ENCODE measurements around the gene RAC3. TPM values are rescaled to one million over a fixed set of nuclear protein-coding genes. Genes with fewer than 3 reads are reported as not detected.

RAC3 gene
- 11.0 TPM for total RNA-seq

DNA sequence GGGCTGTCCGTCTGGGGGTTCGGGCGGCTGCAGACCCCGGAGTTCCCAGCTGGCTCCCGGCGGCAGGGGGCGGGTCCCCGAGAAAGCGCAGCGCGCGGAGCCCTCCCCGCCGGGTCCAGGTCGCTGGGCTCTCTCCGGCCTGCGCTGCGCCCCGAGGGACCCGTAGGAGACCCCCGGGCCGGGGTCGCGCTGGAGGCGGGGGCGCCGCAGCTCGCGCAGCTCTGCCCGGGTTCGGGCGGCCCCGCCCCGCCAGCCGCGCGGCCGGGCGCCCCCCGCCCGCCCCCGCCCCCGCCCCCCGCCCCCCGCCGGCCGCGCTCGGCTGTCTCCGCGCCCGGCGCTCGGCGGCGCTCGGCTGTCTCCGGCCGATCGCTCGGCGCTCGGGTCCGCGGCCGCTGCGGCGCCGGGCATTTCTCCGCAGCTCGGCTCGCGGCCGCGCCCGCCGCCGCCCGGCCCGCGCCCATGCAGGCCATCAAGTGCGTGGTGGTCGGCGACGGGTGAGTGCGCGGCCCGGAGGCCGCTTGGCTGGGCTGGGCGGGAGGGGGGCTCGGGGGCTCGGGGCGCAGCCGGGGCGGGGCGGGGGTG lies at the start of gene RAC3:
Gene RAC3, plus strand, starts transcription at position 376 of the 582 bp plus-strand sequence. Its CDS starts 84 bp downstream, at position 460.

GRCh38 chr17:82022310-82022980 lies 9.0 kb upstream of the RAC3 start, which contains the start of gene CENPX:
CENPX (minus strand) TSS chr17:82022878; CDS start chr17:82022861, 17 bp downstream.

DNA sequence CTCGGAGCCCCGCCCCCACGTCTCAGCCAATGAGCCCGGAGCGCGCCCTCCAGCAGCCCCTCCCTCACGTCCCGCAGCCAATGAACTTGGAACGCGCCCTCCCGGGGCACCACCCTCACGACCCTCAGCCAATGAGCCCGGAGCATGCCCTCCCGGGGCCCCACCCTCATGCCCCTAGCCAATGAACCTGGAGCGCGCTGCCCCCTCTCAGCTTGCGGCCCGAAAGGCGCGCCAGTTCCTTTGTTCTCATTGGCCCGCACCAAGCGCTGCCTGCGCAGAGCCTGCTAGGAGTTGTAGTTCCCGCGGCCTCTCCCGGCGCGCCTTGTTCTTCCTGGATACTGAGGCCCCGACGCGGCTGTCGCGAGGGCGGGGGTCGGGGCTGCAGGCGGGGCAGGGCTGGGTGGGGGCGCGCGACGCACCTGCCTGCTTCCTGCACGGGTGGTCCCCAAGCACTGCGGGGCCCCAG lies 8.5 kb upstream of the RAC3 start, which contains the start of gene LRRC45:
Gene LRRC45, plus strand, starts transcription at position 325 of the 466 bp plus-strand sequence. CDS start 339 bp downstream, outside the sequence.

GRCh38 chr17:82037092-82037888 lies 5.8 kb downstream of the RAC3 start, which contains the start of gene DCXR:
DCXR (minus strand) TSS chr17:82037697; CDS start chr17:82037682, 15 bp downstream.

DNA sequence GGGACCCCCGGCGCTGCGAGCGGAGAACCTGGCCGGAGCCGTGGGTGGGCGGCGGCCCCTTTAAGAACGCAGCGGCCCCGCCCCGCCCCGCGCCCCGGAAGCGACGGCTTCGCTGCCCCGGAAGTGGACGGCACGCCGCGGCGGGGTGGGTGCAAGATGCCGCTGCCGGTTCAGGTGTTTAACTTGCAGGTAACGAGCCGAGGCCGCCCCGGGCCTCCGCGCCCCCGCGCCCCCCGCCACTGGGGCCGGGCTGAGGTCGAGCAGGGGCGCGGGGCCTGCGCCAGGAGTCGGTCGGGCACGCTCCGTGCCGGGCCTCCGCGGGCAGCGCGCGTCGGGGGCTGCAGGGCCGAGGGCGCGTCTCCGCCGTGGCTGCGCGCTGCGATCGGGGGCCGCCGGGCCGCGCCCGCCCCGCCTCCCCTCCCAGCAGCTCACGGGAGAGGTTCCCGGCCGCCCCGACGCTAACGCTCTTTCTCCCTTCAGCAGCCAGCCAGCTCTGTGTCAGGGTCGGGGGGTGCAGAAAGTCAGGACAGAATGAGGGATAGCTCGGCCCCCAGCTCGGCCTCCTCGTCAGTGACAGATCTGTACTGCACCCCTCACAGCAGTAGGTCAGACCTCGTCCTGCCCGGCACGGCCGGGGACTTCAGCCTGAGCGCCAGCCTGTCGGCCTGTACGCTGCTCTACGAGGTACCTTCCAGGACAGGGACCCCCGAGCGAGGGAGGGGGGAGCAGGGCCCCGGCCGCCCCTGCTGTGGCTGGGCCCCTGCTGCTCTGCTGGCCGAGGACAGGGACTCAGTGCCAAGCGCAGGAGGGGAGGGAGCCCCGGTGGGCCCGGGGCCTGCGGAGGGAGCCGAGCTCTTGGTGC lies 20.5 kb downstream of the RAC3 start, which contains the start of the genes GPS1 and RFNG:
Gene GPS1, plus strand, starts transcription at position 123 of the 862 bp plus-strand sequence. Its CDS starts 34 bp downstream, at position 157.
Gene RFNG, minus strand, starts transcription at position 36 of the 862 bp plus-strand sequence. CDS start 45 bp downstream, outside the sequence.

GRCh38 chr17:82065638-82066303 lies 34.3 kb downstream of the RAC3 start, which contains the start of gene DUS1L:
DUS1L (minus strand) TSS chr17:82065804; CDS start chr17:82065059, 745 bp downstream.

Other genes starting within 250 kb of the RAC3 start
- gene GCGR, start 227.5 kb upstream of the RAC3 start, total RNA-seq: 14.0 TPM
- gene MCRIP1, start 198.4 kb upstream of the RAC3 start, total RNA-seq: 95.2 TPM
- gene PPP1R27, start 196.6 kb upstream of the RAC3 start, total RNA-seq: 5.7 TPM
- gene P4HB, start 171.1 kb upstream of the RAC3 start, total RNA-seq: 276 TPM
- gene ARHGDIA, start 160.3 kb upstream of the RAC3 start, total RNA-seq: 113 TPM
- gene ALYREF, start 140.1 kb upstream of the RAC3 start, total RNA-seq: 61.4 TPM
- gene ANAPC11, start 140.0 kb upstream of the RAC3 start, total RNA-seq: 75.0 TPM
- gene NPB, start 129.4 kb upstream of the RAC3 start, total RNA-seq: 1.3 TPM
- 28.9 TPM for gene PCYT2, start 120.3 kb upstream of the RAC3 start, total RNA-seq
- 10.6 TPM for gene SIRT7, start 113.5 kb upstream of the RAC3 start, total RNA-seq
- 12.2 TPM for gene MAFG, start 103.9 kb upstream of the RAC3 start, total RNA-seq
- 27.0 TPM for gene PYCR1, start 94.4 kb upstream of the RAC3 start, total RNA-seq
- 8.3 TPM for gene MYADML2, start 84.4 kb upstream of the RAC3 start, total RNA-seq
- 2.6 TPM for gene NOTUM, start 70.5 kb upstream of the RAC3 start, total RNA-seq
- gene ASPSCR1, start 54.0 kb upstream of the RAC3 start, total RNA-seq: 43.7 TPM
- gene CENPX, start 8.8 kb upstream of the RAC3 start, total RNA-seq: 29.4 TPM
- 10.9 TPM for gene LRRC45, start 8.4 kb upstream of the RAC3 start, total RNA-seq
- 51.6 TPM for gene DCXR, start 6.0 kb downstream of the RAC3 start, total RNA-seq
- 55.4 TPM for gene RFNG, start 20.1 kb downstream of the RAC3 start, total RNA-seq
- 112 TPM for gene GPS1, start 20.2 kb downstream of the RAC3 start, total RNA-seq
- gene DUS1L, start 34.1 kb downstream of the RAC3 start, total RNA-seq: 57.0 TPM
- gene FASN, start 66.6 kb downstream of the RAC3 start, total RNA-seq: 50.2 TPM
- gene CCDC57, start 181.2 kb downstream of the RAC3 start, total RNA-seq: 39.7 TPM
- 35.7 TPM for gene SLC16A3, start 197.4 kb downstream of the RAC3 start, total RNA-seq
- 75.4 TPM for gene CSNK1D, start 242.0 kb downstream of the RAC3 start, total RNA-seq

Measured in metanephros (tissue), 1 donor.